Measurements from ENCODE around the gene KLK10. TPM values are rescaled to one million over a fixed set of nuclear protein-coding genes. Genes with fewer than 3 reads are reported as not detected.

The KLK10 gene
- total RNA-seq, 1 donor, result 0.27 TPM

GRCh38 chr19:51022526-51022925 is 3.0 kb upstream of the KLK10 start:
- H3K4me3 ChIP-seq (ENCODE audit: low read depth, low read length), result no peak overlapping the region
- no peak for TF ChIP-seq CTCF (IDR thresholded peaks at IDR 0.05; ENCODE audit: insufficient read depth, low read length)
- DNase-seq (ENCODE audit: low read depth), result no peak

- no peak overlapping the region for H3K4me3 ChIP-seq (ENCODE audit: low read depth, low read length)
- peak; percentile 63 for DNase-seq (ENCODE audit: low read depth)
- peak; percentile 66 for TF ChIP-seq CTCF (IDR thresholded peaks at IDR 0.05; ENCODE audit: insufficient read depth, low read length)
Observed at GRCh38 chr19:51020988-51021651, 1.6 kb upstream of the KLK10 start.

GRCh38 chr19:51018745-51019543 is 565 bp downstream of the KLK10 start:
- TF ChIP-seq CTCF (IDR thresholded peaks at IDR 0.05; ENCODE audit: insufficient read depth, low read length), result no peak
- DNase-seq (ENCODE audit: low read depth), result no peak
- H3K4me3 ChIP-seq (ENCODE audit: low read depth, low read length), result no peak overlapping the region

GRCh38 chr19:51016798-51017683 is 2.5 kb downstream of the KLK10 start:
- peak; percentile 68 for TF ChIP-seq CTCF (IDR thresholded peaks at IDR 0.05; ENCODE audit: insufficient read depth, low read length)
- peak overlapping the region; percentile 9 for H3K4me3 ChIP-seq (ENCODE audit: low read depth, low read length)
- DNase-seq (ENCODE audit: low read depth), result peak; percentile 39

- no peak for DNase-seq (ENCODE audit: low read depth)
- TF ChIP-seq CTCF (IDR thresholded peaks at IDR 0.05; ENCODE audit: insufficient read depth, low read length), result no peak
- no peak overlapping the region for H3K4me3 ChIP-seq (ENCODE audit: low read depth, low read length)
Observed at GRCh38 chr19:51015691-51016267, 3.7 kb downstream of the KLK10 start.

- H3K4me3 ChIP-seq (ENCODE audit: low read depth, low read length), result no peak overlapping the region
- no peak for TF ChIP-seq CTCF (IDR thresholded peaks at IDR 0.05; ENCODE audit: insufficient read depth, low read length)
- DNase-seq (ENCODE audit: low read depth), result no peak
Observed at GRCh38 chr19:51014242-51014641, 5.3 kb downstream of the KLK10 start.

Measured in fibroblast of the aortic adventitia (primary cell).